Kasumi-1 (cell line): ENCODE results near the gene PHYHD1.

Source experiments
- DNase-seq, 2 experiments: peaks; one replicate each; lab custom pipeline; 2025; lab: John Stamatoyannopoulos, UW

Gene PHYHD1

GRCh38 chr9:128901379-128901778 lies 19.4 kb upstream of the PHYHD1 start:
- DNase-seq: no peak

- no peak for DNase-seq
These were observed 19.0 kb upstream of the PHYHD1 start for GRCh38 chr9:128901822-128902221.

GRCh38 chr9:128902351-128903078 lies 18.3 kb upstream of the PHYHD1 start:
- DNase-seq: peak; percentile 40 to 56

- no peak for DNase-seq
These were observed 17.7 kb upstream of the PHYHD1 start for GRCh38 chr9:128903079-128903461.

- DNase-seq: no peak
These were observed 16.7 kb upstream of the PHYHD1 start for GRCh38 chr9:128903871-128904620.

- no peak for DNase-seq
These were observed 14.8 kb upstream of the PHYHD1 start for GRCh38 chr9:128905964-128906363.

- no peak for DNase-seq
These were observed 14.0 kb upstream of the PHYHD1 start for GRCh38 chr9:128906741-128907140.

- no peak for DNase-seq
These were observed 12.4 kb upstream of the PHYHD1 start for GRCh38 chr9:128908372-128908771.

GRCh38 chr9:128909859-128910258 lies 10.9 kb upstream of the PHYHD1 start:
- no peak for DNase-seq

- no peak for DNase-seq
These were observed 9.9 kb upstream of the PHYHD1 start for GRCh38 chr9:128910906-128911305.

- peak; percentile 18 to 20 for DNase-seq
These were observed 9.2 kb upstream of the PHYHD1 start for GRCh38 chr9:128911529-128912035.

- no peak for DNase-seq
These were observed 8.4 kb upstream of the PHYHD1 start for GRCh38 chr9:128912270-128912853.

- no peak for DNase-seq
These were observed 7.5 kb upstream of the PHYHD1 start for GRCh38 chr9:128913048-128913900.

GRCh38 chr9:128913995-128914772 lies 6.6 kb upstream of the PHYHD1 start:
- DNase-seq: no peak

GRCh38 chr9:128916204-128916603 lies 4.6 kb upstream of the PHYHD1 start:
- no peak for DNase-seq

GRCh38 chr9:128916745-128917144 lies 4.0 kb upstream of the PHYHD1 start:
- DNase-seq: no peak

- no peak for DNase-seq
These were observed 3.5 kb upstream of the PHYHD1 start for GRCh38 chr9:128917151-128917849.

GRCh38 chr9:128918921-128919320 lies 1.9 kb upstream of the PHYHD1 start:
- no peak for DNase-seq

- DNase-seq: no peak
These were observed 1.2 kb upstream of the PHYHD1 start for GRCh38 chr9:128919402-128920089.
